Fibroblast of skin of left quadriceps (primary cell): ENCODE results near the gene NR2F1.

Experiments
- DNase-seq, 2 experiments: peaks; one replicate each; pipeline ENCODE4 v3.0.0-alpha.2; 2013; ENCODE audit warnings: low read depth in 2 of 2

The NR2F1 gene

DNA sequence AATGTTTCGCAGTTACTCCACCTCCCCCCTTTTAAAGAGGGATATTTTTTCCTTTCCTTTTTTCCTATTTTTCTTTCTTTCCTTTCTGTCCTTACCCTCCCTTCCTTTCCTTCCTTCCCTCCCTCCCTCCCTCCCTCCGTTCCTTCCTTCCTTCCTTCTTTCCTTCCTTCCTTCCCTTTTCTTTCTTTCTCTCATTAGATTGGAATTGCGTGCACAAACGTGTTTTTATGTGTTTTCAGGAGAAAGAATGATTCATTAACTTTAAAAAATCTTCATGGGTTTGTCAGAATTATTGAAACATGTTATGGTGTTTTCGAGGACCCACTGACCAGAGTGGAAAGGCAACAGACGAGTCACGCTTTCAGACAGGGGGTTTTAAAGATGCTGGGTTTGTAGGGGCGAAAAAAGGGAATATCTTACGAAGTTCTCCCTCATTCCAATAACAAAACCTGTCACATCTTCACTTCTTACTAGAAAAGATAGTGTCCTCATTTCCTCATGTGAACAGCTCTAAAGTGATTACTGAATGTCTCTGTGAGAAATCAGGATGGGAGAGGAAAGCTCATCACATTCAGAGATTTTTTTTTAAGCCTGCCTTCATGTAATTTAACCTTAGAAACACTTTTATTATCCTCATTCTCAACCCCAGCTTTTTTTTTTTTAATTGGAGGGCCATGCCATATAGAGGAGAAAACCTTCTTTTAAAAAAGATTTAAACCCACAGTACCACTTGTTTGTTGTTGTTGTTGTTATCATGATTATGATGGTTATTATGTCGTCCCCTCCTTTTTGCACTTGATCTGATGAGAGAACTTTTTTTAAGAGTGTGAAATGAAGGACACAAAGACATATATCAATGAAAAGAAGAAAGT, 21.9 kb downstream of the NR2F1 start:
- DNase-seq, result no peak

DNA sequence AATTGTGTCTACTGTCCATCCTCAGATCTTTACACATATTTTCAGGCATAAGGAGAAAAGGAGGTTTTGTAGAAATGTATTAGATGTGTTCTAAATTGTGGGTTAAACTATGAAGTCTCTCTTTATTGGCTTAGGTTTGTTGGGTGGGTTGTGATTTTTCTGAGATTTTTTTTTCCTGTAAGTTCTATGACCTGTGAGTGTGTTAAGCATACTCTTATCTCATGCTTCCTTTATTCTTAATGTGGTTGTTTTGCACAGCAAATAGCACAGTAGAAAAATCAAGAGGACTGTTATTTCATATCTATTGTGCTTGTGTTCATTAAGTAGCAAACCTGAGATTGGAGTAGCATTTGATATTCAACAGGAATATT, 23.3 kb downstream of the NR2F1 start:
- DNase-seq, result no peak

DNA sequence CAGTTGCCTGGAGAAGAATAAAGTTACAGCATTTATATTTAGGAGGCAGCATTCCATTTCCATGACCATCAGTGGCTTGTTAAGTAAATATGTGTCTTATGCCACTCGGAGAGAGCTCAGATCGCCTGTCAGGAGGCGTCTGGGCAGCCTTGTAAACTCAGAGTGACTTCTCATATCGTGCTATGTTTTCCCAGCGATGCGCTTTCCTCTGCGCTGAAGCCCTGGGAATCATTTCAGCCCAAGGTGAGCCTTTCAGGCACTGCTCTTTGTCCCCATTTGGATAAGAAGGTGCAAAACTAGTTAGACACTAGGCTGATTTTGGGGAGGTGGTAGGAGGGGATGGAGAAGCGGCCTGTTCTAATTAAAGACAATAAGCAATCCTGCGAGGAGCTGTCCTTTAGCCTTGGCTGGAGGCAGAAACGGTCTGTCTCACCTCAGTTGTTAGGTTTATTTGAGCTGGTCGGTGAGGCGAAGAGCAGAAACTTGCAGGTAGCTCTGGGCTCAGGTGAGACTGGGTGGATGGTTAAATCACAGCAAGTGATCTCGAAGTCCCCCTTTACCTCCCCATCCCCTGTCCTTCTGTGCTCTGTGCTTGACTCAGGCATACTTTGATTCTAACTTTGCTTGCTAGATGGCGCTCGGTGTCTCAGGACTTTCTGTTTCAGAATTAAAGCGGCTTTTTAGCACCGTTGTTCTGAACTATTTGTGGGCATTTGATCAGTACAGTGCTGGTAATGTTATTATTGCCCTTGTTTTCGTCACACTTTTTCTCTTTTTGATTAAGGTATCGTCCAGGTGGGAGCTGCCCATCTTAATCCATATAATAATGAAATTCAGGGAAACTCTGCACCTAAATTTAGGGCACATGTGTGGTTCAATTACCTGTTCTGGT, 24.6 kb downstream of the NR2F1 start:
- no peak for DNase-seq

DNA sequence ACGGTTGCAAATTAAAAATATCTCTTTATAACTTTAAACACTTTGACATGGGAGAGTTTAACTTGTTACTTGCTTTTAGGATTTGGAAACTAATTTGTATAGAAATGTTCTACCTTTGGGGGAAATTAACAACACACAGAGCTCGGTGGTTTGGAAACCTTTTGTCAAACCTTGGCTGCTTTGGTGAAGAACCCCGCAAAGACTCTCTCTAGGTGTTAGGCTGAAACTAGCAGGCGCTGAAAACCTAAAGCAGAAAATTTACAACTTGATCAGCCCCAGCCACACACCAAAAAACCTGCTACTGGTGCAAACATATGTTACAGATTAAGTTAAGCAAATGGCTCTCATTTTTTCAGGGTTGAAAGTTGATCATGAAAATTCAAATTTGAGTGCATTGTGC, 25.8 kb downstream of the NR2F1 start:
- no peak for DNase-seq

DNA sequence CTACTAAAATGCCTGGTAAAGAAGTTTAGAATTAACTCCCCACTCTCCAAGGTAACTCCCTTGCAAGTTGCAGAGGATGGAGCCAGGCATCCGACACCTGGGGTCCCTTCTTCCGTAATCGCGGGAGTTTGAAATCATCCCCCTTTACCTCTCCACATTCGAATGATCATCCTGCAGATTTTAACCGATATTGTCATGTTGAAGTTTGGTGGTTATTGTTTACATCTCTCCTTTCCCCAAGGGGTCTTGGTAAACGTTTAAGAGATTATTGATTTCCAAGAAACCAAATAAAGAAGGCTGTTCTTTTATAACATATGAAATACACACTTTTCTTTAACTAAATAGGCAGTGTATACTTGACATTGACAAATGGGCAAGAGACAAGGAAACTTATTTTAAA, 26.7 kb downstream of the NR2F1 start:
- no peak for DNase-seq

DNA sequence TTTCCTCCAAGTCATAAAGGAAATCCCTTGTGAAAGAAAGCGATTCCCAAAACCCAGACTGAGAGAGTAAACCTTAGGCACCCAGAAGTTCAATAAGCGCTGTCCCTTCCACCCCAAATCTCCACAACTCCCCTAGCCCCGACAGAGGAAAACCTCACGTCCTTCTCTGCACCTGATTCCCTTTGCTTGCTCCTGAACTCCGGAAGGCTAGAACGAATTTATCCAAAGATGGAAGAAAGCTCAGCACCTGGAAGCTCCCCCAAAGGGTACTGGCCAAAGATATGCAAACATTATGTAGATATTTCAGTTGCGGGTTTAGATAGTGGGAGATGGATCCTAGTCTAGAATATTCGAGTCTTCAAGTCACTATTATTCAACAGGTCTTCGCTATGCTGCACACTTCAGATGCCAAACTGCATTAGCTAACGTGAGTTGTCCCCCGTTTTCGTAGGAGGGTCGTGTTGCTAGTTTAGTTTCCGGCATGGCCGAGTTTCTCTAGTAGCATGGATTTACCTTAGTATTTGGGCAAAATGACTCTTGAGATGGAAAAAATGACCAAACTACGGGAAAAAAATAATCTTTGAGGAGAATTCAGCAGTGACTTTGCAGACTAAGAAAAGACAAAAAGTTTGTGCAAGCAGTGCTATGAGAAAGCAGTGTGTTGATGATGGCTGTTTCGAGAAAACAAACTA, 27.7 kb downstream of the NR2F1 start:
- no peak for DNase-seq

DNA sequence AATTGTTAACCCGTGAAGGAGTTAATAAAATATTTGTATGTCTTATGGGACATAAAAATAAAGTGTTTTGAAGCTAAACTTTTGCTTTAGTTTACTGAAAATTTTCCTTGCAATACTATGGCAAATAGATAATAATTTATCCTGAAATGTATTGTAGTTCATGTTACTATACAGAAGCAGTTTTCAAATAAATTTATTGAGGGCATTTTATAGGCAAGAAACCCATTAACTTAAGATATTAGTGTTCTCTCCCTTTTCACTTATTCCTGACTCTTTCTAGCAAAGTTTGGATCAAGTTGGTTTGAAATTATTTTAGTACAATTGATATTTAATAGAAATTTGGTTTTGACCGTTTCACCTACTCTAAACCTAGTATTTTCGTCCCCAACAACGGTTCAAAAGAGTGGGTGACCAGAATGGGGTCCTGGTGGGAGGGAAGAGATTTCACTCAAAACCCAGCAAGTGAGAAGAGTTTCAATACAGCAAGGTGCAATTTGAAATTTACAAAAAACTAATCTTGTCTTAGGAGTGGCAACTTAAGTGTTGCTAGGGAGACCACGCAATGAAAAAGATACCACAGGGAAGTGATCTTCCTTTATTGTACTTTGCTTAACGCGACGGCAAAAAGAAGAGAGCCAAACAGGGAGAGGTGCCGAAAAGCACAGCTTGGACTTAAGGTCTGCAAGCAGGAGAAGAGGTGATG, 28.4 kb downstream of the NR2F1 start:
- DNase-seq, result no peak

DNA sequence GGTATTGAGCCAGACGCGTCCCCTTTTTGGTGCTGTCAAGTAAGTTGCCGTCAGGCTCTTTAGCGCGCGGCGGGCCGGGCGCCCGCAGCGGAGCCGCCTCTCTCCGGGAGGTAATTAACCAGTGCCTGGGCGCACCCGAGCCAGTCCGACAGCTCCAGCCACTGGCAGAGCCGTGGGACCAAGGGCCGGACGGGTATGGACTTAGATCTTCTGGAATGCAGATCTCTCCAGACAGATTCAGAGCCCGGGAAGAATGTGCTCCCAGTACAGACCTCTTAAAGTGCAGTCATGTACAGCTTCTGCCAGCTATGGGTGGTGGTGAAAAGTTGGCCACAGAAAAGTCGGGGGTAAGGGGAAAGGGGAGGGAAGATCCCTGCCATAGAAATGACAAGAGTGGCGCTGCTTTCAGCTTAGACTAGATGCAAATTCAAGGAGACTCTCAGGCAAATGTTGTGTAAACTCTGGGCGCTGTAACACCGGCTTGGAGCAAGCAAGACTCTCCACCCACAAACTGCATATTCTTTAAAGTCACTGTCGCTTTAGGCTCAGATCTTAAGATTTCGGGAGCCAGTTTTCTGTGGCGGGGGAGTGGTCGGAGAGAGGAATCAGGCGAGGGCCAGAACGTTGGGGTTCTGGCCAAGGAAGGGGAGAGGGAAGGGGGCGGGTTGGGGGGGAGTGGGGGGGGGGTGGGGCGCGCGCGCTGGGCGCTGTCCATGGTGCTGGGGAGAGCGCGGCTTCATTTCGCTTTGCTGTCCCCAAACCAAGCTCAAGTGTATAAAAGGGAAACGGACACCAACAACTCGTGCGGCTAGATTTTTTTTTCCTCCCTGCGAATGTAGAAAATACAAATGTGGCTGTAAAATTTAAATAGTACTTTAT, 29.2 kb downstream of the NR2F1 start:
- no peak for DNase-seq

DNA sequence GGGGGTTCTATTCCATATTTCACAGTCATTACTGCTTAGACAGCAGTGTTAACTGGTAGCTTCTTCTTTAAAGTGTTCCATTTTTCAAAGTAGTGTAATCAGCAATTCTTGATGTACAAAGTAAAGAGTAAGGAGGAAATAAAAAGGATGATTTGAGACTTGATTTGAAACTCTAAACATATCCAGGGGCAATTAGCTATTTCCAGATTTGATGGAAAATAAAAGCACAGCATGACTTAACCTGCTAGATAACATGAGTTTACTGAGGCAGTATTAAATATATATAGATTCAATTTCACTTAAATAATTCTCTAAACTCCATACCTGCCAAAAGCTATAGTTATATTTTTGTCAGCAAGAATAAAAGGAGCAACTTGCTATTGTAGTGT, 29.8 kb downstream of the NR2F1 start:
- no peak for DNase-seq

DNA sequence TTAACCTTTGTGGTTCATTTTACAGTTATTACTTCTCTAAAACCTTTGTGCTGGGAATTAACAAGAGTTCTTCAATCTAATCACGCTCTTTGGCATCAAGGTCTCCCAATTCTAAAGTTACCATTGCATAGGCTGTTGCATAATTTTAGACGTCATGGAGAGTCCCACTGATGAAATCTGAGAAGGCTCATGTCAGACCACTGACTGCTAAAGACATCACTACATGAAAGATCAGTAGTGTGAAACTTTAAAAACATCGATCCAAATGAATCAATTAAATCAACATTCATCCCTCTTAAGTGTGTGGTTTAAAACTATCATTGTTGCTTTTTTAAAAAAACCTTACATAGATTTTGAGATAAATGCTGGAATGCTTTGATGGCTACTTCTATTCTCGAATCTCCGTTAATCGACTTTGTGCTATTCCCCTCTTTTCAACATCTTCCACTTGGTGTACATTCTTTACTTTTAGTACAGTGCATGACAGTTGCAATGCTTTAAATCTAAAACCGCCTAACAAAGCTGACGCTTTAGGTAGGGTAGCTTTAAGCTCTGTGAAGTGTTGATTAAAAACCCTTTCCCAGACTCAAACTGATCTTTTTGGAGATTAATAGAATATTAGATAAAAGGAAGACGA, 33.6 kb downstream of the NR2F1 start:
- no peak for DNase-seq

DNA sequence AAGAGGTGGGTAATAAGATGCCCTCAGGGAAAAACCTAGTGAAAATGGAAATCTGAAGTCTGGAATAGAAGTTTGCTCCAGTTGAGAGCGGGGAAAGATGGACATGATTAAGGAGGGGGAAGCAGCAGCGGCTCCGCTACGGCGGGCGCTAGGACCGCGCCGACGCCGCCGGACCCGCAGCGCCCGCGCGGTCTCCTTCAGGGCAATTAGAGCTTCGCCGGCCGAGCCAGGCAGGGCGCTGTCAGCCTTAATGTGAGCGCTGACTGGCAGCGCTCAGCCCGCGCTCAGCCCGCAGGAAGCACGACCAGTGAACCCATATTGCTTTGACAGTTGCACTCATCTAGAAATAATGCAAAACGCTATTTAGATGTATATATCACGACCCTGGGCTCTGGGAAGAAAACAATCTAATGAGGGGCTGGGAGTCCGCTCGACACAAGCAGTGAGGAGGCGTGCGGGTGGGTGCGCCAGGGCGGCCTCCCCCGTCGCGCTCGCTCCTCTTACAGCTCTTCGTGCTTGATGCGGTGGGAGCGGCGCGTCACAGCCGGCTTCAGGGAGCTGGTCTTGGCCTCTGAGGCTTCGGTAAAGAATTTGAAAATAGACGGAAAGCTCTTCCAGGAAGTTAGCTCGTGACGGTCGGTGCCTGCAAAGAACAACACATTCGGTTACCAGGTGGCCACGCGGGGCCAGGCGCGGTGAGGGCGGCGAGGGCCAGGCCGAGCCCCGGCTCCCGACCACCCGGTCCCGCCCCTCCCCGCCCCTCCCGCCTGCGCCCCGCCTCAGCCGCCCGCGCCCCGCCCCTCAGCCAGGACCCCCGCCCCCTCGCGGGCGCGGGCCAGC, 37.7 kb downstream of the NR2F1 start:
- DNase-seq, result no peak

DNA sequence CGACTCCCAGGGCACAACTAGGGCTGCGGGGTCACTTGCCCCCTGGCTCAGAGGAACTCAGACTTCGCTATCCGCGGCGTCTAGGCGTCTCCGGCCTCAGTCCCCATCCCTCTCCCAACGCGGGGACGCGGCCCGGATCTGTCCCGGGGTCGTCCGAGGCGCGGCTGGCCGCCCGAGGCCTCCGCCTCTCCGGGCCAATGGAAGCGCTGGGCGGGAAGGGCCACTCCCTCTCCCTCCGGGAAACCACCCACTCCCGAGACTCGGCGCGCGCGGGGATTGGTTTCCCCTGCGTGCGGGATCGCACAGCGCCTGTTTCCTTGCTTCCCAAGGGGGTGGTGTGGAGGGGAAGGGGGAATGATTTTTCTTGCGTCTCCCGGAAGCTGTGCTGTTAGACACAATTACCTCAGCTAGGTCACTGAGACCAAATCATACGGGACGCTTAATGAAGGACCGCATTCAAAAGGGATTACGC, 38.3 kb downstream of the NR2F1 start:
- no peak for DNase-seq

DNA sequence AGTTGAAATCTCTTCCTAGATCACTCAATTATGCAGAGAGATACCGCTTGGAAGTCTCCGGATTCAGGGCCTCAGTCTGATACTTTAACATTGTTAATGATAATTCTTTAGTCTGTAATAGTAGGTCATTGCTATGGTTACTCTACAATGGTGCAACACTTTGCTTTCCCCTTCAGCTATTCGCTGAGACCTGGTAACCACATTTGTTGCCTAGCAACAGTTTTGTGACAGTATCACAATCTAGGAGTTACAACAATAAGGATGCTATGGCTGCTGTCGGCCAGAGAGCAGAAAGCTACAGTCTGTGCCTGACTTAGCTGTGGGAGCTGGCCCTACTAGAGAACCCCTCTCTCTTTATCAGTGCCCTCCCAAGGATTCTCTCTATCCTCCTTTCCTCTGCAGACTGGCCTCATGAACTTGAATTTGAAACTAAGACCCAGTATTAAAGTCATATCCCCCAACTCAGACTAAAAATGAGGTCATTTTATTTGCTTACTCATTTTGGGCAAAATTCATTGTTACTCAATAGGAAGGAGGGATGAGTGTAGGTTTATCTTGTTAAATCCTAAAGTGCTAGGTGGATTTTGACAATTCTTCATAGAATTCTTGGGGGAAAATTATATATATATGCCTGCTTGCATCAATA, 39.3 kb downstream of the NR2F1 start:
- no peak for DNase-seq

DNA sequence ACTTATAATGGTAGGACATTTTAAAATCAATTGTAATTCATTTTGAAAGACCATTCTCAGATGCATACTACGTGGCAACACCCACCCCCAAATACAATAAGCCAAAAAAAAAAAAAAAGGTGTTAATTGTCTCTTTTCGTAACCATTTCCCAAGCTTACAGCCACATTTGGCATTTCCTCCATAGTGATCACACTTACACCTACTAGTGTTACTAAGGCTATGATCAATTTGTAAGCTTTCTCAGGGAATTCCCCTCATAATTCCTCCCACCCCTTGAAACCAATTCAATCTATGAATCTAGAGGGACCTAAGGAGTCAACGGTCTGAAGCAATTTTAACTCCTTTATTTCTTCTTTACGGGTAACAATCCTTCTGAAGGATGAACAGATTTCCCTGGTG, 40.1 kb downstream of the NR2F1 start:
- no peak for DNase-seq

DNA sequence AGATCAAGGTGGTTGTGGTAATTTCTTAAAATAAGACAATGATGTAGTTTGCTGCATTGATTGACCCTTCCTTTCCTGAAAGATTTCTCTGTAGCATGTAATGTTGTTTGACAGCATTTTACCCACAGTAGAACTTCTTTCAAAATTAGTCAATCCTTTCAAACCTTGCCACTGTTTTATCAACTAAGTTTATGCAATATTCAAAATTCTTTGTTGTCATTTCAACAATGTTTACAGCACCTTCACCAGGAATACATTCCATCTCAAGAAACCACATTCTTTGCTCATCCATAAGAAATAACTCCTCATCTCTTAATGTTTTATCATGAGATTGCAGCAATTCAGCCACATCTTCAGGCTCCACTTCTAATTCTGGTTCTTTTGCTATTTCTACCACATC, 43.8 kb downstream of the NR2F1 start:
- no peak for DNase-seq

DNA sequence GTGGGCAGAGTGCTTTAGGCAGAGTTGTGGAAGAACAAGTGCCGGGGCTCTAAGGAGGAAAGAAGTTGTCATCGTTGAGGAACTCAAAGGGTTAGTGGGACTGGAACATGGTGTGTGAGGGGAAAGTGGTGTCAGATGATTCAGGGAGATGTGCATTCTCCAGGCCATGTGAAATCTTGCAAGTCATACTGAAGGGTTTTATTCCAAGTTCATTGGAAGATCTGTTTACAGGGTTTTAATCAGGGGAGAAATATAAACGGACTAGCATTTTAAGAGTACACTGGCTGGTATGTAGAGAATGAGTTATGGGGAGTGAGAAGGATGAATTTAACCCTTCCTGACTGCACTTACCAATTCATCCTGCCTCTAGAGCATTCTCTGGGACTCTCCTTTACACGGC, 49.3 kb downstream of the NR2F1 start:
- DNase-seq, result no peak

DNA sequence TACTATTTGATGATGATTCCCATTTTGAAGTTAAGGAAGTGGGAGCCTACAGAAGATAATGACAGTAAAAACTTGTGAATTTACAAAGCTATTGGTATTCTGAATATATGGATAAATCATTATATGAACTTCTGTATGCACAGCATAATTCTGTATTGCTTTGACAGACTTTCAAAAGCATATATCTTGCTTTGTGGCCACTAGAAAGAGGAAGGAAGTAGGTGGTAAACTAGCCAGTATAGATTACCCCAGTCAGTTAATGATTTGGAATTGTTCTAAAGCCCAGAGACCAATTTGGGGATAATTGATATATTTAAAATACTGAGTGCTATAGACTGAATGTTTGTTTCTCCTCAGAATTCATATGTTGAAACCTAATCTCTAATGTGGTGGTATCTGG, 53.0 kb downstream of the NR2F1 start:
- DNase-seq, result no peak

DNA sequence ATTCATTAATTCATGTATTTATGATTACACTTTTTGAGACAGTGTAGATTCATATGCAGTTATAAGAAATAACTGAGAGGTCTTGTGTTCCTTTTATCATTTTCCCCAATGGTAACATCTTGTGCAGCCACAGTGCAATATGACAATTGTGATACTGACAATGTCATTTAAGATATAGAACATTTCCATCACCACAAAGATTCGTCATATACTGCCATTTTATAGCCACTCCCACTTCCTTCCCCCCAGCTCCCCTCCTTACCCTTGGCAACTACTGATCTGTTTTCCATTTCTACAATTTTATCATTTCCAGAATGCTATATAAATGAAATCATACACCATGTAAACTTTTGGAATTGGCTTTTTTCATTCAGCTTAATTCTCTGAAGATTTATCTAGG, 53.8 kb downstream of the NR2F1 start:
- DNase-seq, result no peak

DNA sequence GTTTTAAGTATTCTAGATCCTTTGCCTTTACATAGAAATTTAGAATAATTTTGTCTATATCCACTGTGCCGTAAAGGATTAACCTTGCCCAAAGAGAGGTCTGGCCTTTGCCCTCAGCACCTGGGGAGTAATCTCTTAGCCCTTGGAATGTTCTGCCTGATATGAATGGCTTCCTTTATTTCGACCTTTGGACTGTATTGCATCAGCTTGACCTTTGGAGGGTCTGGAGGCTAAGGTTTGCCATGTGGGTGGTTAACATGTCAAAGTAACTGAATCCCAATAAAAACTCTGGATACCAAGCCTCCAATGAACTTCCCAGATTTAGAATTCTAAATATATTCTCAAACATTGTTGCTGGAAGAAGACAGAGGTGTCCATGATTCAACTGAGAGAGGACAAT, 54.7 kb downstream of the NR2F1 start:
- DNase-seq, result no peak
